Activated CD4-positive, alpha-beta T cell treated with anti-CD3 and anti-CD28 coated beads, Interleukin-2, amount 10 ng/mL, durations not matched to agents 24 days and 14 days (primary cell): ENCODE results near the gene DLL1. TPM values are rescaled to one million over a fixed set of nuclear protein-coding genes. Genes with fewer than 3 reads are reported as not detected.
A peak's percentile ranks its signal among the peaks of the same experiment; 100 is the strongest.

Source experiments
- DNase-seq: peaks from one replicate; pipeline ENCODE4 v3.0.0; 2022
- H3K27ac Mint-ChIP-seq: one replicate; pipeline ENCODE4 v1.8.0; 2022; ENCODE audit warnings: mild to moderate bottlenecking, mixed read lengths
- H3K27me3 Mint-ChIP-seq: one replicate; pipeline ENCODE4 v1.8.0; 2022; ENCODE audit warnings: mixed read lengths
- H3K36me3 Mint-ChIP-seq: one replicate; pipeline ENCODE4 v1.8.0; 2022; ENCODE audit warnings: low read depth, mild to moderate bottlenecking, mixed read lengths
- H3K4me1 Mint-ChIP-seq: one replicate; pipeline ENCODE4 v1.8.0; 2021; ENCODE audit warnings: mixed read lengths
- H3K4me3 Mint-ChIP-seq: one replicate; pipeline ENCODE4 v1.8.0; 2022; ENCODE audit warnings: mild to moderate bottlenecking, moderate library complexity, mixed read lengths
- H3K9me3 Mint-ChIP-seq: one replicate; pipeline ENCODE4 v1.8.0; 2021; ENCODE audit warnings: mixed read lengths
- intact Hi-C: fragments of 100-400 bp; cut with micrococcal nuclease; formaldehyde crosslinking; loops from one replicate; pipeline ENCODE4 v1.15.1; 2023
- total RNA-seq: library from RNA; stranded (reverse); gene quantifications from 2 replicates; pipeline ENCODE4 v1.2.3, GENCODE V29; 2022

Gene DLL1
- total RNA-seq, 1 donor from 2014 or later, result not detected

DNA sequence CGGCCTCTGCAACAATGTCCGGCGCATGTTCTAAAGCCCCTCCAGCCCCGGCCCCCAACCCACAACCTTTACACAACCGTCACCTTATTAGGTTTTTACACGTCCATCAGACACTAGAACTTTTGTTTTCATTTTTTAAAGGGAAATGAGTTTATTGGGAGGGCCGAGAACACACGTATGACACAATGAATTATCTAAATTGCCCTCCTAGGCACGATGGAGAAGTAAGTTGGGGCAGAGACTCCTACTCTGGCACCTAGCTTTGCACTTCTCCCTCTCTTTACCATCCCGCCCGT is 1.2 kb upstream of the DLL1 start:
- Mint-ChIP-seq H3K27me3 (peaks cover 61% of the 10 kb centered on the region), H3K36me3 (peaks cover 2% of the 10 kb centered on the region), H3K9me3 (no peaks in the 10 kb centered on the region), H3K4me3 (peak overlapping the region; percentile 81), H3K27ac (peak overlapping the region; percentile 34), H3K4me1 (peaks cover 28% of the 10 kb centered on the region)
- no peak for DNase-seq
- intact Hi-C loops, result loop anchor here (1.0 to 10.0 kb wide), 4 partner anchors 15 to 502 kb away; partner anchors contain the start of gene FAM120B

DNA sequence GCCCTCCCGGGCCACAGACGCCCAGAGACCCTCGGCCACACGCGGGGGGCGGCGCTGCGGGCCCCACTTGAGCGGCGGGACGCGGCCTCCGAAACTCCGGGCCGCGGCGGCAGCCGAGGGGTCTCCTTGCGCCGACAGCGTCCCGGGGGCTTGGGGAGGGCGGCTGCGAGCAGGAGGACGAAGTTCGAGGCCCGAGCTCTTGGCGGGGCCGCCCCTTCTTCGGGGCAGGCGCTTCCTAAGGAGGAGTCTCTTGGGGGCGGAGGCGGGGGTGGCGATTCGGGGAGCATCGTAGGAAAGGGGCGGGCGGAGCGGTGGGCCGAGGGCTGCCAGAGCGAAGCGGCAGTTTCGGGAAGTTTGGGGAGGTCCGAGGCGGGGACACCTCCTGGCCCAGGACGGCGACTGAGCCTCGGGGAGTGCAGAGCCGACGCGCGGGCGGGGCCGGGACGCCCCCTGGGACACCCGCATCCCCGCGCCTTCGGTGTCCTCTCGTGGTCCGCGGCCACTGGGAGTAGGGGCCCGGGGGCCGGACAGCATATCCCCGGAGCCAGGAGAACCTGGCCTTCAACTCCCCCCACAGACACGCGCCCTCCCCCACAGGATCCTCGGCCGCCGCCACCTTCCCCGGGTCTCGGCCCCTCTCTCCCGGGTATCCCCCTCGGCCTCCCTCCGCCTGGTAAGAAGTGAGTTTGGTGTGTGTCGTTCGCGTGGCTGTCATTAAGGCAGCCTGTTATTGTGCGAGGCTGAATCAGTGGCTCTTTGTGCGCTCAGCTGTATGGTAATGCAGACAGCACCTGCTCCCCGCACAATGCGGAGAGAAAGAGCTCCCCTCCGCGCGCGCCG is 613 bp upstream of the DLL1 start:
- Mint-ChIP-seq H3K4me3 (peak overlapping the region; percentile 81), H3K36me3 (peaks cover 2% of the 10 kb centered on the region), H3K27me3 (peaks cover 66% of the 10 kb centered on the region), H3K27ac (no peak overlapping the region), H3K4me1 (peaks cover 28% of the 10 kb centered on the region), H3K9me3 (no peaks in the 10 kb centered on the region)
- intact Hi-C loops, result loop anchor here (1.0 to 10.0 kb wide), 4 partner anchors 15 to 501 kb away; partner anchors contain the start of gene FAM120B
- DNase-seq, result peak; percentile 78

DNA sequence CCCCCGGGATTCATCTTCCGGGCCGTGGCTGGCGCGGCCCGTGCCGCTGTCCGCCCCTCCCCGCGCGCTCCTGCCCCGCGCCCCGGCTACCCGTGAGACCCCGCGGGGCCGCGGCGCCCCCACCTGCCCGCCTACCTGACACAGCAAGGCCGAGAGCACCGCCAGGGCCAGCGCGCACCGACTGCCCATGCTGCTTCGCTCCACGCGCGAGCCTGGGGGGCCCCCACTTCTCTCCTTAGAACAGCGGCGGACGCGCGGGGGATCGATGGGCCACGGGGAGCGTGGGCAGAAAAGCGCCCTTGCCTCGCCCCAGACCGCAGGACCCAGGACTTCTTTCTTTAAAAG is 955 bp downstream of the DLL1 start:
- Mint-ChIP-seq H3K27ac (no peak overlapping the region), H3K36me3 (peaks cover 2% of the 10 kb centered on the region), H3K4me3 (peak overlapping the region; percentile 89), H3K9me3 (no peaks in the 10 kb centered on the region), H3K27me3 (peaks cover 72% of the 10 kb centered on the region), H3K4me1 (peaks cover 26% of the 10 kb centered on the region)
- intact Hi-C loops, result loop anchor here (10.0 kb wide), 1 partner anchor 145 kb away; no protein-coding TSS in a partner anchor
- DNase-seq, result no peak

DNA sequence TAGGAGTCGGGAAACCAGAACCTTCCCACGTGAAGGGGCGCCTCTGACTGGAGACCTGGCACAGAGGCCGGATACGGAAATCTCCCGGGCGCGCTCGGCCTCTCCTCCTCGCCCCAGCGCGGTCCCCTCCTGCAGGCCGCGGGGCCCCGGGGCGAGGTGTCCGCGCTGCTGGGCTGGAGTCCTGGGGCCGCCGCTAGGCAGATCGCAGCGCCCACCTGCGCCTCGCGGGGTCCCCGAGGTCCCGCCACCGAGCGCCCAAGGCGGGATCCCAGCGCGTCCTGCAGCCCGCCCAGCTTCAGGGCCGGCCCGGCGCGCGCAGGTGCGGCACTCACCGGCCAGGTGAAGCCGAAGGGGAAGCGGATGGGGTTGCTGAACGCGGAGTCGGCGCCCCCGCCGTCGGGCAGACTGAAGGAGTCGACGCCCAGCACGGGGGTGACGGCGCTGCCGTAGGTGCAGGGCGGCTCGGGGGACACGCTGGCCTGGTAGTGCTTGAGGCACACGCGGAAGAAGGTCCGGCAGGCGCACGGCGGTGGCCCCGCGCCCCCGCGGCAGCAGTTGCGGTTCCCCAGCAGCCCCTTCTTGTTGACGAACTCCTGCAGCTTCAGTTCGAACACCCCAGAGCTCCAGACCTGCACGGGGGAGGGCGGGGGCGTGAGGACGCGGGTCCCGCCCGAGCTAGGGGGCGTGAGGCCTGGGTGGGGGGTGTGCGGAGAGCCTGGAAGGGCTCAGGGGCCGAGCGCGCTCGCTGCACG is 1.5 kb downstream of the DLL1 start:
- Mint-ChIP-seq H3K27ac (no peak overlapping the region), H3K4me3 (peak overlapping the region; percentile 80), H3K9me3 (no peaks in the 10 kb centered on the region), H3K36me3 (peaks cover 2% of the 10 kb centered on the region), H3K4me1 (peaks cover 26% of the 10 kb centered on the region), H3K27me3 (peaks cover 67% of the 10 kb centered on the region)
- DNase-seq, result peak; percentile 68
- intact Hi-C loops, result no loop called here

DNA sequence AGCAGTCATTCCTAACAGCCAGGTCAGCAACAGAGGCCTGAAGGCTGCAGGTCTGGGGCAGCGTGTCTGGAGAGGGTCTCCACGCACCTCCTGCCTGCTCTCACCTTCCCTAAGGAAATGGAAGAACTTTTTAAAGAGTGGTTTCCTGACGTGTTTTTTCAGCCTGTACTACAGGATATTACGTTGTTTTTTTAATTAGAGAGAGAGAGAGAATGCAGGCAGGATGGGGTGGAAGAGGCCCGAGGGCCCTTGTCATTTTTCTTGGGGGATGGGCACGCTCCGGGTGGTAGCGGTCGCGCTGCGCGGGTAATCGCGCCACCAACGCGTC is 2.1 kb downstream of the DLL1 start:
- H3K27me3 Mint-ChIP-seq, result peaks cover 65% of the 10 kb centered on the region
- H3K27ac Mint-ChIP-seq, result peak overlapping the region; percentile 39
- H3K4me1 Mint-ChIP-seq, result peaks cover 24% of the 10 kb centered on the region
- no peak for DNase-seq
- peak overlapping the region; percentile 80 for H3K4me3 Mint-ChIP-seq
- intact Hi-C loops, result no loop called here
- H3K9me3 Mint-ChIP-seq, result no peaks in the 10 kb centered on the region
- peaks cover 2% of the 10 kb centered on the region for H3K36me3 Mint-ChIP-seq

DNA sequence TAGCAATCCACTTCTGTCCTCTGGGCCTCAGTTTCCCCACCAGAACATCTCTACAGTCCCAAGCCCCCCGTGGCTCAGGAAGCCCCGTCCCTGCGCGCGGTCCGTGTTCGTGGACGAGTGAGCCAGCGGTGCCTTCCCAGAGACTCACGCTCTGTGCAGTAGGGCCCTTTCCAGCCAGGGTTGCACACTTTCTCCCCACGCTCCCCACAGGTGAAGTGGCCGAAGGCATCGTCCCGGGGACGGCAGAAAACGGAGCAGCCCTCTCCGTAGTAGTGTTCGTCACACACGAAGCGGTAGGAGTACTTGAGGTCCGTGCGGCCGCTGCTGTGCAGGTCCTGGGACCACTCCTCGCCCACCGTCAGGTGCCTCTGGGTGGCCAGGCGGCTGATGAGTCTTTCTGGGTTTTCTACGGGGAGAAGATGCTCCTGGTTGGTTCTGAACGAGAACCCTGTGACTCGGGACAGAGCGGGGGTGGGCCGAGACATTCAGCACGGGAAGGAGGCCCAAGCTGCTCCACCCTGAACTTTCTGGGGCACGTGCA is 2.7 kb downstream of the DLL1 start:
- peaks cover 58% of the 10 kb centered on the region for H3K27me3 Mint-ChIP-seq
- H3K36me3 Mint-ChIP-seq, result peaks cover 2% of the 10 kb centered on the region
- H3K4me1 Mint-ChIP-seq, result peaks cover 21% of the 10 kb centered on the region
- DNase-seq, result no peak
- H3K9me3 Mint-ChIP-seq, result no peaks in the 10 kb centered on the region
- intact Hi-C loops, result no loop called here
- H3K4me3 Mint-ChIP-seq, result peak overlapping the region; percentile 80
- H3K27ac Mint-ChIP-seq, result no peak overlapping the region

DNA sequence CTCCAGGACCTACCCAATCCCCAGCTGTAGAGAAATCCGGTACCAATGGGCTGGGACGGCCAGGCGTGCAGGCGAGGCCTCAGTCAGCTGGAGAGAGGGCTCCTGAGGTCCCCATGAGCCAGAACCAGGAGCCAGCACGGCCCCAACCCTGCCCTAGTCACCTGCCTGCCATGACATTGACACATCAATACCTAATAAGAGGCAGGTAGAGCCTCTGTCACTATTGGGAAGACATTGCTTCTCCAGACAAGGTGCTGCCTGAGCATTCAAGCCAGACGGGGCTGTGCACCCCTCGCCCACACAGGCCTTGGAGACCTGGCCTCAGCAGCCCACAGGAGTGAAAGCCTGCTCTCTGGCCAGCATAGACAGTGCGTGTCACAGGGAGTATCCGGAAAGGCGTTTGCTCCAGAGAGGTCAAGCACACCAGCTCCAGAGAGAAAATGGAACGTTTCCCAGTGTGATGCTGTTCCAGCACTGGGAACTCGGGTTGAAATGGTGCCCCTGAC is 3.5 kb downstream of the DLL1 start:
- Mint-ChIP-seq H3K27me3 (peaks cover 51% of the 10 kb centered on the region), H3K27ac (no peak overlapping the region), H3K4me3 (no peak overlapping the region), H3K4me1 (peaks cover 16% of the 10 kb centered on the region), H3K36me3 (peaks cover 2% of the 10 kb centered on the region), H3K9me3 (no peaks in the 10 kb centered on the region)
- no peak for DNase-seq
- intact Hi-C loops, result no loop called here

DNA sequence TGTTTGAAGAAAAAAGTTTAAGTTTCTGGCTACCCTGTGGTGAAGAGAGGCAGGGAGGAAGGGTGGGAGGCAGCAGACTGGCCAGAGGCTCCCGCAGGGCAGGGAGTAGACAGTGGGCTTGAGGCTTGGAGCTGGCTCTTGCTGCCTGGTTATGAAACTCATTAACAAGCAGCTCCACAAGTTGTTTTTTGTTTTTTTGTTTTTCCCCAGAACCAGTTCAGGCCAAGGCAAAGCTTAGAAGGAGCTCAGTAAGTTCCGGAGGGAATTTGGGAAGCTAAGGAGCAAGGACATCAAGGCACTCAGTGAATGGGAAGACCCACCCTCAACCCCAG is 4.0 kb downstream of the DLL1 start:
- H3K4me3 Mint-ChIP-seq, result no peak overlapping the region
- intact Hi-C loops, result no loop called here
- peaks cover 46% of the 10 kb centered on the region for H3K27me3 Mint-ChIP-seq
- no peaks in the 10 kb centered on the region for H3K9me3 Mint-ChIP-seq
- H3K36me3 Mint-ChIP-seq, result peaks cover 2% of the 10 kb centered on the region
- no peak overlapping the region for H3K27ac Mint-ChIP-seq
- H3K4me1 Mint-ChIP-seq, result peaks cover 11% of the 10 kb centered on the region
- DNase-seq, result no peak

DNA sequence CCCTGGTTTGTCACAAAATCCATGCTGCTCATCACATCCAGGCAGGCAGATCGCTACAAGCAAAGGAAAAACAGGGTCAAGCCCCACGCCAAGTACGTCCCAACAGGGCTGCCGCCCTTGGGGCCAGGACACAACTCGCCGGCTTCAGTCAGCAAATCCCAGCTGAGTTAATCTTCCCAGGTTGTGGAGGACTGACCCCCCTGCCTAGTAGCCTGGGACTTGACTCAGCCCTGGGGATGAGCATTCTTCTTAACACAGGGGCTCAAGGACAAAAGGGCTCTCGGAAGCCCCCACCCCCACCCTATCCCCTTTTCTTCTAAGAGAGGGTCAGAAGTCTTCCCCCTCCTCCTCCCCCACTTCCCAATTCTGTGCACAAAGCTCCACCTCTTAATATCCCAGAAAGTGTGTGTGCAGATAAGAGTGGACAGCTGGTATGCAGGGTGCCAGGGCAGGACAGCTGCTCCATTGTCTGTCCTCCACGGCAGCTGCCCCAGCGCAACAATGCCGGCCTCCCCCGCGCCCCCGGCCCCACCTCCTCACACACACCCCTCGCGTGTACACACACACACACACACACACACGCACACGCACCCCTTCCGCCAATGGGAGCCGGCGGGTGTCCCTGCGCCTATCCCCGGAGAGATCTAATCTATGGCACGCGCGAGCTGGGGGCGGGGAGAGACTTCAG is 4.5 kb downstream of the DLL1 start:
- Mint-ChIP-seq H3K27ac (no peak overlapping the region), H3K36me3 (no peaks in the 10 kb centered on the region), H3K9me3 (no peaks in the 10 kb centered on the region), H3K27me3 (peaks cover 45% of the 10 kb centered on the region), H3K4me3 (no peak overlapping the region), H3K4me1 (peaks cover 9% of the 10 kb centered on the region)
- no peak for DNase-seq
- intact Hi-C loops, result no loop called here

DNA sequence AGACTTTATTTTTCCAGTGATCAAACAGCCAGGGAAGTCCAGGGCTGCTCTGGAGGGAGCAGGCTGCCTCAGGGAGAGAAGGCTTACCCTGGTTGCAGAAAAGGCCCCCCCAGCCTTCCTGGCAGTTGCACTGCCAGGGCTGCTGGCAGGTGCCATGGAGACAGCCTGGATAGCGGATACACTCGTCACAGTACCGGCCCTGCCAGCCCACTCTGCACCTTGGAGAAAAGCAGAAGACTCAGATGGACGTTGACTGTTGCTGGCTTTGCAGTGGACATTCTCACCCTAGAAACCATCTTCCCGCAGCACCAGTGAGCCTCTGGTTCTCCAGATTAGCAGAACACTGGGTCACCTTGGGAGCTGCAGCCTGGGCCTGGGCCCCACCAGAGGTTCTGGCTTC is 5.4 kb downstream of the DLL1 start:
- peaks cover 50% of the 10 kb centered on the region for H3K27me3 Mint-ChIP-seq
- intact Hi-C loops, result no loop called here
- no peaks in the 10 kb centered on the region for H3K9me3 Mint-ChIP-seq
- H3K4me1 Mint-ChIP-seq, result peaks cover 9% of the 10 kb centered on the region
- no peaks in the 10 kb centered on the region for H3K36me3 Mint-ChIP-seq
- H3K27ac Mint-ChIP-seq, result no peak overlapping the region
- no peak overlapping the region for H3K4me3 Mint-ChIP-seq
- no peak for DNase-seq

DNA sequence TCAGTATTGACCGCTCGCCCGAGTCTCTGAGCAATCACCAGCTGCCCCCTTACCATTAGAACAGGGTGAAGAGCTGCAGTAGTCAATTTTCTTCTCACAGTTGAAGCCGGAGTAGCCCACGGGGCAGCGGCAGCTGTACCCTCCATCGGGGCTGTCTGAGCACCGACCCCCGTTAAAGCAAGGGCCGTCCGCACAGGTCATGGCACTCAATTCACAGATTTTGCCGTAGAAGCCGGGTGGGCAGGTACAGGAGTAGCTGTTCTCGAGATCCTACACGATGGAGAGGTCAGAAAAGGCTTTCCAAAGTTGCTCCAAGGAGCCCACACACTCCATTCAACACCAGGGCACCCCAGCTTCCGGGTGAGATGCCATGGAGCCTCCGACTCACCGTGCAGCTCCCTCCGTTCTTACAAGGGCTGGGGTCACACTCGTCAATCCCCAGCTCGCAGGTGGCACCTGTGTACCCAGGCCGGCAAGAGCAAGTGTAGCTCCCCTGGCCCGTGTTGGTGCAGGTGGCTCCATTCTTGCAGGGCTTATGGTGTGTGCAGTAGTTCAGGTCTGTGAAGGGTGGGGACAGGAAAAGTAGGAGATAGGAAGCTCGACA is 5.9 kb downstream of the DLL1 start:
- Mint-ChIP-seq H3K4me3 (no peak overlapping the region), H3K27ac (no peak overlapping the region), H3K27me3 (peaks cover 46% of the 10 kb centered on the region), H3K4me1 (peaks cover 7% of the 10 kb centered on the region), H3K9me3 (no peaks in the 10 kb centered on the region), H3K36me3 (no peaks in the 10 kb centered on the region)
- DNase-seq, result no peak
- intact Hi-C loops, result no loop called here

DNA sequence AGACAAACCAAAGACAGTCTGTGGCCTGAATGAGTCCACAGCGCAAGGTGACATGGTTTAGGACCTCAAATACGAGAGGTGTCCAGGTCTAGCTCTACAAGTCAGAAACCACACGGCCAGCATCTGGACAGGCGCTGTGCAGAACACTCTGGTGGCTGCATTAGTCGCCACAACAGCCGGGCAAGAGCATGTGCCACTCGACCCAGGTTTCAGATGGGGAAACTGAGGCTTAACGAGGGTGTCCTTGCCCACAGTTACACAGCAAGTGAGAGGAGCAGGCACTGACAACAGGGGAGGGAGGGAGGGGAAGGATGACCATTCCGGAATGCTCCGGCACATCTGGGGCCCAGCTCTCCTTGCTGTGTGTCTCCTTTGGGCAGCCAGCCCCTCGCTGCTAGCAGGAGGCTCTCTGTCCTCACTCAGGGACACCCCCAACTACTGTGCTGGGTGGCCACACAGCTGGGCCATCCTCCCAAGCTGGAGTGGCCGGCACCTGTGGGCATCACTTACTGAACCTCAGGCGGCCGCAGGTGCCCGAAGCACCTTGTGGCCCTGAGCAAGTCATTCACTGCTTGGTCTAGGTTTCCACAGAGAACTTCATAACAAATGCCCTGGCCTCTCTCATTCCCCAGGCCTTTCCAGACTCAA is 6.6 kb downstream of the DLL1 start:
- Mint-ChIP-seq H3K27ac (no peak overlapping the region), H3K27me3 (peaks cover 53% of the 10 kb centered on the region)

More for the DNA sequence above, 6.6 kb downstream of the DLL1 start:
- intact Hi-C loops, result no loop called here
- Mint-ChIP-seq H3K4me1 (peaks cover 9% of the 10 kb centered on the region), H3K4me3 (no peak overlapping the region), H3K9me3 (no peaks in the 10 kb centered on the region), H3K36me3 (no peaks in the 10 kb centered on the region)
- no peak for DNase-seq
